Measurements from ENCODE around the gene UPK3BL2.
A peak's percentile ranks its signal among the peaks of the same experiment; 100 is the strongest.
"Not testable (repeated sequence)": the region's sequence is repeated elsewhere in the genome, so short reads cannot be mapped to it uniquely, and the experiment has no call there.

Gene UPK3BL2

DNA sequence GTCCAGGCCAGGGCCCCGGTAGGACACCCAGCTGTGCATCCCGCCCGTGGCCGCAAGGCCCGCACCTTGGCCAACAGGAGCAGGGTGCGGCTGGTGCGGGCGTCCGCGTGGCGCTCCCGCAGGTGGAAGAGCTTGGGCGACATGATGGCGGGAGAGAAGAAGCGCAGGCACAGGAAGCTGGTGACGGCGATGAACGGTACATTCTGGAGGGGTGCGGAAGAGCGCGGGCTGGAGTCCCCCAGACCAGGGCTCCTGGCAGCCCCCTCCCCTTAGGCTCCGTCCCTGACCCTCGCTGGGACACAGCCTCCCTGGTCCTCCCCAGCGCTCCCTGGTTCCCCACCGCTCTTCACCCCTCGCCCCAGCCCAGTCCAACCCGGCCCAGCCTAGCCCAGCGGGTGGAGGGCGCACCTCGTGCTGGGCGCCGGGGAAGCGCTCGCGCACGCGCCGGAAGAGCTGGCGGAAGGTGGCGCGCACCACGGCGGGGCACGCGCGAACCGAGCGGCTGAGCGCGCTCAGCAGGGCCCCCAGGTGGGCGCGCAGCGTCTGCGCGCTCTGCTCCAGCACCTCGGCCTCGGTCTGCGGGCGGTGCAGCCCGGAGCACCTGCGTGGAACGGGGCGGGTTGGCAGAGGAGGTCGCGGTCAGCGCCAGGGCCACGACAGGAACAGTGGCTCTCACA lies 48.9 kb downstream of the UPK3BL2 start:
- DNase-seq (ENCODE audit: low read depth in 2 of 2), result not testable (repeated sequence)

DNA sequence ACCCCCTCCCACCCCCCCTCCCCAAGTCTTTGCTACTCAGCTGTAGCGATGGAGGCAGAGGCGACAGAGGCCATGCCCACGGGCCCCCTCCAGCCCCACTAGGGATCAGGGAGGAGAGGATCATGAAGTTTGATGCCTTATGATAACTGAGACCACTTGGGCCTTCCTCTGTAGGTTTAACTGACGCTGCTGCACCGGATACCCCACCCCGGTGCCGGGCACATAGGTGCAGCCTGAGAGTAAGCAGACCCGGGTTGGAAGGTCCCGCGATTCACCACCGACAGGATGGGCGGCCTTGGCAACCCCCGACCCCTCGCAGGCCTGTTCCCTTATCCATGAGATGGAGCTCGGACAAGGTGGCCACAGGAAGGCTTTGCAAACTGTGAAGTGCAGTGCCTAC lies 49.5 kb downstream of the UPK3BL2 start:
- not testable (repeated sequence) for DNase-seq (ENCODE audit: low read depth in 2 of 2)

DNA sequence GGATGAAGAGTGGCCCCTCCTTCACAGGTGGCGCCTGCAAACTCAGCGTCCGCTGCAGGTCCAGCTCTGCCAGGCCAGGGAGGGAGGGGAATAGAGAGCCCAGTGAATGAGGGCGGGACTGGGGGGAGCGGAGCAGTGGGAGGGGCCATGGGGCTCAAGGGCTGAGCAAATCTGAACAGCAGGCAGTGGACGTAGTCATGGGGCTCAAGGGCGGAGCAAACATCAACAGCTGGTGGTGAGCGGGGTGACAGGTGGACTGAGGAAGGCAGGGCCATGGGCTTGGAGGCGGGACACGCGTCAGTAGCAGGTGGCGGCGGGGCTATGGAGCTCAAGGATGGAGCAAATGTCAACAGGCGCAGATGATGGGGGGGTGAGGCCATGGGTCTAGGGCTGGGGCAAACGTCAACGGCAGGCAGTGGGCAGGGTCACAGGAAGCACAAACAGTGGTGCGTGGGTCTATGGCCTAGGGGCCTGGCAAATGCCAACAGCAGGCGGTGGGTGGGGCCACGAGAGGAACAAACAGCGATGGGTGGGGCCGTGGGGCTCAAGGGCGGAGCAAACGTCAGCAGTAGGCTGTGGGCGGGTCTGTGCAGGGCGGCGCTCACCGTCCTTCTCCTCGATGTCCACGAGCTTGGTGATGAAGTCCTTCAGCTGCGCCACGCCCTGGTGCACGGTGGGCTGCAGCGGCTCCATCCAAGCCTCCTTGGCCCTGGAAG lies 50.1 kb downstream of the UPK3BL2 start:
- DNase-seq (ENCODE audit: low read depth in 2 of 2), result not testable (repeated sequence)

DNA sequence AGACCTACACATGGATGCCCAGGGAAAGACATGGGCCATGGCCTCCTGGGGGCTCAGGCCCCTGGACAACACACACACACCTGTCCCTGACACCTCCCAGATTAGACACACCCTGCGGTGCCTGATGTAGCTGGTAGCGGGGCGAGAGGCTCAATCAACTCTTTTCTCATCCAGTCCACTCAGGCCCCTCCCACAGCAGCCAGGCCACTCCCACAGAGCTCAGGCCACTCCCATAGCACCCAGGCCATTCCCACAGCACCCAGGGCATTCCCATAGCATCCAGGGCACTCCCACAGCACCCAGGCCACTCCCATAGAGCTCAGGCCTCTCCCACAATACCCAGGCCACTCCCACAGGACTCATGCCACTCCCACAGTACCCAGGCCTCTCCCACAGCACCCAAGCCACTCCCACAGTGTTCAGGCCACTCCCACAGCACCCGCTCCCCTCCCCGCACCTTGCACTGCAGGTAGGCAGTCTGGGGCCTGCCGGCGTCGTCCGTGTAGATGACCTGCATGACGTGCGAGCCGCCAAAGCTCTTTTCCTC lies 52.9 kb downstream of the UPK3BL2 start:
- peak in 1 of 2 donors; percentile 54 for DNase-seq (ENCODE audit: low read depth in 2 of 2)
